ENCODE measurements around the gene PTPRM. TPM values are rescaled to one million over a fixed set of nuclear protein-coding genes. Genes with fewer than 3 reads are reported as not detected.

Gene PTPRM
- total RNA-seq, 1 experiment from 2014 or later, result 1.6 TPM

DNA sequence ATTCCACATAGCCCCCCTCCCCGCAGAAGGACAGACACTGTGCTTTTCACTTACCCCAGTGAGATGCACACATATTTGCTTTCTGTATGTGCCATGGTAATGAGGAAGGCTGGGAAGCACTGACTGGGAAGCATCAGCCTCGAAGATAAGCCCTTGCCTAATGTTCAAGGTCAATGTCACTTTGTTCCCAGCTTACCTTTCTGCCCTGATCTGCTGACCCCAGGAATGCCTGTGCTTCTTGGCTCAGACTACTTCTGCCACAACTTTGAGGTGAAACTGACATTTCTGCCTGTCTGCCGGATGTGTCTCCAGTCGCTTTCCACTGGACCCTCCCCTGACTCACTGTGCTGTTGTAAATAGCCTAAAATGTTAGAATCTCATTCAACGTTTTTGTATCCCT, 183.8 kb downstream of the PTPRM start:
- CTCF ChIA-PET, result no interaction called here
- POLR2A ChIA-PET, result no interaction called here
- in situ Hi-C loops (cut with HindIII; ENCODE audit: low pct_unique_long_range_greater_than_20kb, low sequenced_read_pairs), result no loop called here

DNA sequence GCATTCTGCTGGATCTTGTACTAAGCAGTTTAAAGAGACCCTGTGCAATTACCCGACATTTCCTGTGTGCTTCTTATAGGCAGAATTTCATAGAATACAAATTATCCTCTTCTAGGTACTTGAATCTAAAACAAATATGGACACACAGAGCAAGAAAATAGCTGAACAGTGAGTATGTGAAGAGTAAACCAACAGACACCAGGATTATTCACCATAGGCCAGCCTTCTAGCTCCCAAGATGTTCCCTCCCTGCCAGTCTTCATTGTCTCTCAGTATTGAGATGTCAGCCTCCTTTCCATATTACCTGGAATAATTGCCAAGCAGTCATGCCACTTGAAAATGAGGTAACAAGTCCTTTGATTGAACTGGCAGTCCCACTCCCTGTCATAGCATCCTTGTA, 187.1 kb downstream of the PTPRM start:
- TF ChIP-seq SIN3A (IDR thresholded peaks at IDR 0.05; ENCODE audit: borderline replicate concordance, insufficient read depth, low read depth, low read length) (no peak), TCF7L2 (IDR thresholded peaks at IDR 0.05; ENCODE audit: low read depth, low read length) (no peak), POLR2AphosphoS5 (IDR thresholded peaks at IDR 0.05; ENCODE audit: low read depth, low read length) (no peak)
- TF ChIP-seq, protein P1, sequence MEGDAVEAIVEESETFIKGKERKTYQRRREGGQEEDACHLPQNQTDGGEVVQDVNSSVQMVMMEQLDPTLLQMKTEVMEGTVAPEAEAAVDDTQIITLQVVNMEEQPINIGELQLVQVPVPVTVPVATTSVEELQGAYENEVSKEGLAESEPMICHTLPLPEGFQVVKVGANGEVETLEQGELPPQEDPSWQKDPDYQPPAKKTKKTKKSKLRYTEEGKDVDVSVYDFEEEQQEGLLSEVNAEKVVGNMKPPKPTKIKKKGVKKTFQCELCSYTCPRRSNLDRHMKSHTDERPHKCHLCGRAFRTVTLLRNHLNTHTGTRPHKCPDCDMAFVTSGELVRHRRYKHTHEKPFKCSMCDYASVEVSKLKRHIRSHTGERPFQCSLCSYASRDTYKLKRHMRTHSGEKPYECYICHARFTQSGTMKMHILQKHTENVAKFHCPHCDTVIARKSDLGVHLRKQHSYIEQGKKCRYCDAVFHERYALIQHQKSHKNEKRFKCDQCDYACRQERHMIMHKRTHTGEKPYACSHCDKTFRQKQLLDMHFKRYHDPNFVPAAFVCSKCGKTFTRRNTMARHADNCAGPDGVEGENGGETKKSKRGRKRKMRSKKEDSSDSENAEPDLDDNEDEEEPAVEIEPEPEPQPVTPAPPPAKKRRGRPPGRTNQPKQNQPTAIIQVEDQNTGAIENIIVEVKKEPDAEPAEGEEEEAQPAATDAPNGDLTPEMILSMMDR (IDR thresholded peaks at IDR 0.05), result no peak
- TF ChIP-seq, protein P2, sequence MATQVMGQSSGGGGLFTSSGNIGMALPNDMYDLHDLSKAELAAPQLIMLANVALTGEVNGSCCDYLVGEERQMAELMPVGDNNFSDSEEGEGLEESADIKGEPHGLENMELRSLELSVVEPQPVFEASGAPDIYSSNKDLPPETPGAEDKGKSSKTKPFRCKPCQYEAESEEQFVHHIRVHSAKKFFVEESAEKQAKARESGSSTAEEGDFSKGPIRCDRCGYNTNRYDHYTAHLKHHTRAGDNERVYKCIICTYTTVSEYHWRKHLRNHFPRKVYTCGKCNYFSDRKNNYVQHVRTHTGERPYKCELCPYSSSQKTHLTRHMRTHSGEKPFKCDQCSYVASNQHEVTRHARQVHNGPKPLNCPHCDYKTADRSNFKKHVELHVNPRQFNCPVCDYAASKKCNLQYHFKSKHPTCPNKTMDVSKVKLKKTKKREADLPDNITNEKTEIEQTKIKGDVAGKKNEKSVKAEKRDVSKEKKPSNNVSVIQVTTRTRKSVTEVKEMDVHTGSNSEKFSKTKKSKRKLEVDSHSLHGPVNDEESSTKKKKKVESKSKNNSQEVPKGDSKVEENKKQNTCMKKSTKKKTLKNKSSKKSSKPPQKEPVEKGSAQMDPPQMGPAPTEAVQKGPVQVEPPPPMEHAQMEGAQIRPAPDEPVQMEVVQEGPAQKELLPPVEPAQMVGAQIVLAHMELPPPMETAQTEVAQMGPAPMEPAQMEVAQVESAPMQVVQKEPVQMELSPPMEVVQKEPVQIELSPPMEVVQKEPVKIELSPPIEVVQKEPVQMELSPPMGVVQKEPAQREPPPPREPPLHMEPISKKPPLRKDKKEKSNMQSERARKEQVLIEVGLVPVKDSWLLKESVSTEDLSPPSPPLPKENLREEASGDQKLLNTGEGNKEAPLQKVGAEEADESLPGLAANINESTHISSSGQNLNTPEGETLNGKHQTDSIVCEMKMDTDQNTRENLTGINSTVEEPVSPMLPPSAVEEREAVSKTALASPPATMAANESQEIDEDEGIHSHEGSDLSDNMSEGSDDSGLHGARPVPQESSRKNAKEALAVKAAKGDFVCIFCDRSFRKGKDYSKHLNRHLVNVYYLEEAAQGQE (IDR thresholded peaks at IDR 0.05; ENCODE audit: insufficient read depth in 1 of 2, low read depth in 2 of 2, low read length in 1 of 2), result no peak
- DNase-seq (ENCODE audit: low read depth, low spot score), result no peak
- POLR2A ChIA-PET, result no interaction called here
- Histone ChIP-seq H3K4me3 (ENCODE audit: low read depth in 2 of 2, low read length in 2 of 2) (no peak overlapping the region), H3K9me3 (ENCODE audit: control insufficient read depth, insufficient read depth, low read depth, low read length) (no peaks in the 10 kb centered on the region), H3K36me3 (ENCODE audit: control insufficient read depth, insufficient read depth, low read length) (no peaks in the 10 kb centered on the region), H3K27ac (ENCODE audit: low read length) (no peak overlapping the region), H3K27me3 (ENCODE audit: control insufficient read depth, insufficient read depth, low read length) (no peaks in the 10 kb centered on the region), H3K4me1 (ENCODE audit: control insufficient read depth, insufficient read depth, low read length) (no peaks in the 10 kb centered on the region)
- intact Hi-C loops (cut with micrococcal nuclease; ENCODE audit: unreplicated experiment), result no loop called here
- CTCF ChIA-PET, result no interaction called here
- no TSS peak for BruUV-seq (replicated peaks)
- in situ Hi-C loops (cut with HindIII; ENCODE audit: low pct_unique_long_range_greater_than_20kb, low sequenced_read_pairs), result no loop called here
- no peak for ATAC-seq

More for the DNA sequence above, 183.8 kb downstream of the PTPRM start:
- DNase-seq (ENCODE audit: low read depth, low spot score) (no peak), ATAC-seq (no peak)
- Histone ChIP-seq H3K9me3 (ENCODE audit: control insufficient read depth, insufficient read depth, low read depth, low read length) (no peaks in the 10 kb centered on the region), H3K27ac (ENCODE audit: low read length) (no peak overlapping the region), H3K4me1 (ENCODE audit: control insufficient read depth, insufficient read depth, low read length) (no peaks in the 10 kb centered on the region), H3K4me3 (ENCODE audit: low read depth in 2 of 2, low read length in 2 of 2) (no peak overlapping the region), H3K27me3 (ENCODE audit: control insufficient read depth, insufficient read depth, low read length) (no peaks in the 10 kb centered on the region), H3K36me3 (ENCODE audit: control insufficient read depth, insufficient read depth, low read length) (no peaks in the 10 kb centered on the region)
- TF ChIP-seq, protein P1 (IDR thresholded peaks at IDR 0.05), result no peak
- TF ChIP-seq POLR2AphosphoS5 (IDR thresholded peaks at IDR 0.05; ENCODE audit: low read depth, low read length) (no peak), TCF7L2 (IDR thresholded peaks at IDR 0.05; ENCODE audit: low read depth, low read length) (no peak), SIN3A (IDR thresholded peaks at IDR 0.05; ENCODE audit: borderline replicate concordance, insufficient read depth, low read depth, low read length) (no peak)
- TF ChIP-seq, protein P2 (IDR thresholded peaks at IDR 0.05; ENCODE audit: insufficient read depth in 1 of 2, low read depth in 2 of 2, low read length in 1 of 2), result no peak
- intact Hi-C loops (cut with micrococcal nuclease; ENCODE audit: unreplicated experiment), result no loop called here
- no TSS peak for BruUV-seq (replicated peaks)

All from Panc1 (cell line).